ENCODE data around the gene EPS8L1. TPM values are rescaled to one million over a fixed set of nuclear protein-coding genes. Genes with fewer than 3 reads are reported as not detected.

EPS8L1 gene
- total RNA-seq, 1 experiment from 2014 or later, result 62.1 TPM

DNA sequence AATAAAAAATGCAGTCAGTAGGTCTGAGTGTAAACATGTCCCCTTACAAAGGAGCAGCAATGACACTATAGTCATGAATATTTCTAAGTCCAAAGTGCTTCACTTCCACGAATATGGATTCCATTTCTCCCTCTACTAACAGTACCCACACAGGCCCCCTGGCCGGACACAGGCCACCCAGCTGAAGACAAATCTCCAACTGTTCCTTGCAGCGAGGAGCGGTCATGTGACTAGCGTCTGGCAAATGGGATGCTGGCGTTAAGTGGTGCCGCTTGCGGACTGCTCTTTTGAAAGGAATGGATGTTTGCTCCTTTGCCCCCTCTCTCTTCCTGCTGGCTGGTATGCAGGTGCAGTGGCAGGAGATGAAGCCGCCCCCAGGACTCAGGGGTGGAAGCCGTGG lies 25.6 kb downstream of the EPS8L1 start:
- CTCF ChIA-PET, result no interaction called here
- Histone ChIP-seq H3K4me2 (ENCODE audit: low read length) (no peak overlapping the region), H3K9ac (ENCODE audit: low read length) (no peak overlapping the region), H3K27ac (ENCODE audit: low read depth, low read length) (no peak overlapping the region), H3K9me3 (ENCODE audit: control insufficient read depth in 1 of 2, insufficient read depth in 1 of 2, low read depth in 1 of 2, low read length in 2 of 2) (no peaks in the 10 kb centered on the region), H3K79me2 (ENCODE audit: insufficient read depth, low read length) (no peaks in the 10 kb centered on the region), H4K20me1 (ENCODE audit: insufficient read depth) (peaks cover 3% of the 10 kb centered on the region; the same call in 1 of the 2 replicates), H3K36me3 (ENCODE audit: control insufficient read depth in 1 of 2, insufficient read depth in 2 of 2, low read length in 2 of 2) (peaks cover 4 to 12% of the 10 kb centered on the region in 2 experiments; a peak in 3 of 4 replicates), H3K9me2 (ENCODE audit: insufficient read depth) (no peaks in the 10 kb centered on the region), H3K4me1 (ENCODE audit: control insufficient read depth in 1 of 2, insufficient read depth in 2 of 2, low read length in 2 of 2) (no peaks in the 10 kb centered on the region), H2AFZ (ENCODE audit: low read depth, low read length, poor library complexity, severe bottlenecking) (no peak overlapping the region), H3K4me3 (replicated peaks in 1 of 2; ENCODE audit: low read depth in 1 of 2, low read length in 2 of 2) (no peak overlapping the region), H3K27me3 (ENCODE audit: insufficient read depth, low read length) (no peaks in the 10 kb centered on the region)
- BruUV-seq (replicated peaks), result no TSS peak
- DNase-seq (ENCODE audit: low read depth, low spot score), result no peak
- ATAC-seq, result no peak
- POLR2A ChIA-PET, result no interaction called here
- TF ChIP-seq FOSL1 (IDR thresholded peaks at IDR 0.05; ENCODE audit: low read depth) (no peak), POLR2AphosphoS5 (IDR thresholded peaks at IDR 0.05; ENCODE audit: low read depth, low read length) (no peak), EGR1 (IDR thresholded peaks at IDR 0.05; ENCODE audit: low read depth) (no peak), TCF7L2 (IDR thresholded peaks at IDR 0.05; ENCODE audit: borderline replicate concordance, extremely low read depth, insufficient read depth, insufficient read length) (no peak), SP1 (IDR thresholded peaks at IDR 0.05; ENCODE audit: low read depth) (no peak), SIN3A (IDR thresholded peaks at IDR 0.05; ENCODE audit: low read depth) (no peak)
- intact Hi-C loops (cut with micrococcal nuclease), result no loop called here
- RAD21 ChIA-PET (ENCODE audit: low non-redundant PET in 1 of 2, low total read pairs in 2 of 2, uncharacterized antibody in 2 of 2, unreplicated experiment in 2 of 2), result no interaction called here

DNA sequence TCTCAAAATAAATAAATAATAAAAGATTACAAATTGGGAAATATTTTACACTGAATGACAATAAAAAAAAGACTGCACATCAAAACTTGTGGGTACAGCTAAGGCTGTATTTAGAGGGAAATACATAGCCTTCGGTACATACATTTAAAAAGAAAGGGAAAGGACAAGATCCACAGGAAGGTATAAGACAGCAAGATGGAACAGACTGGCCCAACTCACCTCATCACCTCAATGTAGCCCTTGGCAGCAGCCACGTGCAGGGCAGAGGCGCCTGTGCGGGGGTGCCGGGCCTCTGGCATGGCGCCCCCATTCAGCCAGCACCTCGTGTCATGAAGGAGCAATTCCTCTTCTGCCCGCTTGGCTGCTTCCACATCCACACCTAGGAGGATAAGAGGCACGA lies 27.5 kb downstream of the EPS8L1 start:
- TF ChIP-seq EZH2 (IDR thresholded peaks at IDR 0.05) (no peak), ZFX (IDR thresholded peaks at IDR 0.05) (no peak)
- Histone ChIP-seq H3K9me2 (ENCODE audit: insufficient read depth) (no peaks in the 10 kb centered on the region), H3K4me3 (replicated peaks in 1 of 2; ENCODE audit: low read depth in 1 of 2, low read length in 2 of 2) (no peak overlapping the region), H3K79me2 (ENCODE audit: insufficient read depth, low read length) (no peaks in the 10 kb centered on the region), H2AFZ (ENCODE audit: low read depth, low read length, poor library complexity, severe bottlenecking) (no peak overlapping the region), H3K4me1 (ENCODE audit: control insufficient read depth in 1 of 2, insufficient read depth in 2 of 2, low read length in 2 of 2) (no peaks in the 10 kb centered on the region), H3K4me2 (ENCODE audit: low read length) (no peak overlapping the region), H3K9me3 (ENCODE audit: control insufficient read depth in 1 of 2, insufficient read depth in 1 of 2, low read depth in 1 of 2, low read length in 2 of 2) (no peaks in the 10 kb centered on the region), H3K9ac (ENCODE audit: low read length) (no peak overlapping the region), H4K20me1 (ENCODE audit: insufficient read depth) (peaks cover 3% of the 10 kb centered on the region; the same call in 1 of the 2 replicates), H3K27me3 (ENCODE audit: insufficient read depth, low read length) (no peaks in the 10 kb centered on the region), H3K36me3 (ENCODE audit: control insufficient read depth in 1 of 2, insufficient read depth in 2 of 2, low read length in 2 of 2) (peaks cover 4 to 12% of the 10 kb centered on the region in 2 experiments; a peak in 3 of 4 replicates), H3K27ac (ENCODE audit: low read depth, low read length) (no peak overlapping the region)
- POLR2A ChIA-PET, result no interaction called here
- RAD21 ChIA-PET (ENCODE audit: low non-redundant PET in 1 of 2, low total read pairs in 2 of 2, uncharacterized antibody in 2 of 2, unreplicated experiment in 2 of 2), result no interaction called here
- ATAC-seq, result no peak
- CTCF ChIA-PET, result no interaction called here
- DNase-seq (ENCODE audit: low read depth, low spot score), result no peak
- BruUV-seq (replicated peaks), result no TSS peak
- intact Hi-C loops (cut with micrococcal nuclease), result no loop called here

Data from HCT116 (cell line).